AG08396 (cell line): ENCODE measurements around the gene PSMD2.
"Not testable (repeated sequence)": the region's sequence is repeated elsewhere in the genome, so short reads cannot be mapped to it uniquely, and the experiment has no call there.

Experiments
- DNase-seq: peaks from one replicate; pipeline ENCODE4 v3.0.0; 2012; ENCODE audit warnings: low spot score, mixed read lengths

The PSMD2 gene

DNA sequence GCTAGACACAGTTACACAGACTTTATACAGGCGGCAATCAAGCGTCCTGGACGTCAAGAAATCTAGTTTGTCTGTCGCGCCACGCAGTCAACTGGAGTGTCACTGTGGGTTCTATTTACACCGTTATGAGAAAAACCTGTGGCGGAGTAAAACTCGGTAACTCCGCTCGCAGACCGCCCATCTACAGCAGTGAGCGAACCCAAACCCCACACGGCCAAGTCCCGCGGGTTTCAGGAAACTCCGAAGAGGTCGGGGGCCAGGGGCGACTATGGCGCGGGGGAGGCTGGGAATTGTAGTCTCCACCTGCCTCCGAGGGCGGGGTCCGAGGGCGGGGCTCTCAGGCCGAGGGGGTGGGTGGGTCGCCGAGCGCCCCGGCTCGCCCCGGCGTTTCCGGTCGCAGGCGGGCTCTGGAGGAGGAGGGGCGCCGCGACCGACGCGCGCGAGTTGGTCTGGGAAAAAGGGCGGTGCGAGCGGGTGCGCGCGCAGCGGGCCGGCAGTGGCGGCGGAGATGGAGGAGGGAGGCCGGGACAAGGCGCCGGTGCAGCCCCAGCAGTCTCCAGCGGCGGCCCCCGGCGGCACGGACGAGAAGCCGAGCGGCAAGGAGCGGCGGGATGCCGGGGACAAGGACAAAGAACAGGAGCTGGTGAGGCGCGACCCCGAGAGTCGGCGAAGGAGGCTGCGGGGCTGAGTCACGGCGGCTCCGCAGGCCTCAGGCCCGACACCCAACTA is at the start of gene PSMD2:
PSMD2 (plus strand) TSS at position 483 of the 729 bp plus-strand sequence; CDS start at position 509, 26 bp downstream.
- DNase-seq: peak; percentile 99

DNA sequence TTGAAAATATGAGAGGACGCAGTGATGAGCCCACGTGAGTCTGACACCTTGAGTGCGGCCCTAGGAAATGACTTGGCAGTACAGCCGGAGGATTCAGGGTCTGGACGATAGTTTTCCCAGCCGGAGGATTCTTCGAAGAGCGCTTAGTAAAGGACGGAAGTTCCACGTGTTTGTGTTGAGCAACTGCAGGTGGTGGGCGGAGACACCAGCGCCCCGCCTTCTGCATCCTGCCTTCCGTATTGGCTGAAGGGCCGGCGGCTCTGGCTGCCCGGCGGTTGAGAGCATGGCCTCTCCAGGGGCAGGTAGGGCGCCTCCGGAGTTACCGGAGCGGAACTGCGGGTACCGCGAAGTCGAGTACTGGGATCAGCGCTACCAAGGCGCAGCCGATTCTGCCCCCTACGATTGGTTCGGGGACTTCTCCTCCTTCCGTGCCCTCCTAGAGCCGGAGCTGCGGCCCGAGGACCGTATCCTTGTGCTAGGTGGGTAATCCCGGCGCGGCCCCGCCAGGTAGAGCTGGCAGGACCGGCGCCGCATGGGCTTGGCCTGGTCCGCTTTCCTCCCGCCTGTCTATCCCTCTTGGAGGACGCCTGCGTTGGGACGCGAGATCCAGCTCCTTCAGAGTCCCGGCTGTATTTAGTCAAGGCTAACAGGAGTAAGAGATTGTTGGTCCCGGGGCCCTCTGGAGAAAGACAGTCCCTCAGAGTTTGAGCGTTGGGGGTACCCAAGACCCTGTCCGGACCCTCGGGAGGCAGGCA is 49.5 kb upstream of the PSMD2 start, which contains the start of gene EEF1AKMT4:
EEF1AKMT4 (plus strand) TSS at position 261 of the 755 bp plus-strand sequence; CDS start at position 284, 23 bp downstream.
- DNase-seq: peak; percentile 97

DNA sequence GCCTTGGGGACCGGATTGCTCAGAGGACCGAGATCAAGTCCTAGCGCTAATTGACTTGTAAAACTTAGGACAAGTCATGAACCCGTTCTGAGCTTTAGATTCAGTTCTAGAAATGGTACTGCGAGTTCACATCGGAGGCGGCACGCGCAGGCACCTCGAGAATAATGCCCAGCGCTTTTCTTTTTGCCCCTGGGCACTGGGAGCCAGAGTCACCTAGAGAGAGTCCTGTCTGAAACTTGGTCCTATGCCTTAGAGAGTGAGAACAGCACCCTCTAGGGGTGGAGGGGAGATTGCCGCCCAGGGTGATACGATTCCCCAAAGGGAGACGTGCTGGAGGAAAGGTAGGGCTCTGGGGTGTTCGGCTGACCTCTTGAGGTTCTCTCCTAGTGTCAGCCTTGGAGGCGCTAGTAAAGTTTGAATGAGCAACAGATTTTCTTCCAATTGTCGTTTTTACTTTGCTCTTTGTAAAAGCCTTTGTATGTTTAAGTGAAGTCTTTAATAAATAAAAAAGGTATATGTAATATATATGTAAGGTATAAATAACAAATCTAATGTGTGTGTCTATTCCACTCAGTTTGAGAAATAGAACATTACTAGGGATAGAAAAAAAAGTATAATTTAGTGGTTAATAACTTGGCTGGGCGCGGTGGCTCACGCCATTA is 48.7 kb upstream of the PSMD2 start:
- DNase-seq: peak; percentile 89

DNA sequence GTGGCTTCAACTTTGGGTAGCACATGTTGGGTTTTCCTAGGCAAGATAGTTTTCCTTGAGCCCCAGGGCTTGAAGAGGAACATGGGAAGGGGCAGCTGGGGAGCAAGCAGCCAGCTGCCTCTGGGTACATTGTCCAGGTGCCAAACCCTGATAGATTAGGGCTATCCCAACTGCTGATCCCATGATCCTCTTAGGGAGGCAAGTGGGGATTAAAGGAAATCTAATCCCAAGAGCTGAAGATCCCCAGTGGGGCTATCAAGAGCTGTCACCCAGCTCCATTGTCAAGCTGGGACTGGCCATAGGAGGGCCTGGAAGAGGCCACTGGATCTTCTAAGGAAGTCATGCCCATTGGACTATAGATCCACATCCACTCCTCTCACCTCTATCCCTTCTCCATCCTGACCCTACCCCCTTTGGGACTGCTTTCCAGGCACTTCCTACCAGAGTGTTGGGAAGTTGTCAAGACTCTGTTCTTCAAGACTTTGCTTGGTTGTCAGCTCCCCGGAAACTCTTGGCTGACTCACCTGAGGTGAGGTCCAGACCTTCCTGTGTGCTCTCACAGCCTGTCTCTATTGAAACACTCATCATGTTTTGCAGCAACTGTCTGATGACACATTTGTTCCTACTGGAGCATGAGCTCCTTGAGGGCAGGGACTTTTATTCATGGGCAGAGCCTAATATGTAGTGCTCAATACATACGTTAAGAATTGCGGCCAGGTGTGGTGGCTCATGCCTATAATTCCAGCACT is 43.6 kb upstream of the PSMD2 start:
- no peak for DNase-seq

DNA sequence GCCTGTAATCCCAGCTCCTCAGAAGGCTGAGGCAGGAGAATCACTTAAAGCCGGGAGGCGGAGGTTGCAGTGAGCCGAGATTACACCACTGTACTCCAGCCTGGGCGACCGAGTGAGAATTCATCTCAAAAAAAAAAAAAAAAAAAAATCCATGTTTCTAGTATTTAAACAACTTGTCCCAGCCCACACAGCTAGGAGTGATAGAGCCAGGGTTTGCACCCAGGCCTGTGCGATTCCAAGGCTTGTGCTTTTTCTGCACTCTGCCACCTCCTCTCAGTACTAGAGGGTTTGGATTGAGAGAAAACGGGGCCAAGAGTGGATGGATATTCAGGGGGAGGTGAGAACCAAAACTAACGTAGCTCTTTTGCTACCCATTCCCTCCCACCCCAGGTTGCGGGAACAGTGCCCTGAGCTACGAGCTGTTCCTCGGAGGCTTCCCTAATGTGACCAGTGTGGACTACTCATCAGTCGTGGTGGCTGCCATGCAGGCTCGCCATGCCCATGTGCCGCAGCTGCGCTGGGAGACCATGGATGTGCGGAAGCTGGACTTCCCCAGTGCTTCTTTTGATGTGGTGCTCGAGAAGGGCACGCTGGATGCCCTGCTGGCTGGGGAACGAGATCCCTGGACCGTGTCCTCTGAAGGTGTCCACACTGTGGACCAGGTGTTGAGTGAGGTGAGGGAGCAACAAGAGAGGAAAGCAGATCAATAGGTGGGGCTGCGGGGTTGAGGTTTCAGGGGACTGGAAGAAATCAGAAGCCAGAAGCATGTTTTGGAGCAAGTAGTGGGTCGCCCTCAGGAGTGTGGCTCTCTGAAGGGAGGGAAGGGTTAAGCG is 41.7 kb upstream of the PSMD2 start:
- DNase-seq: no peak

DNA sequence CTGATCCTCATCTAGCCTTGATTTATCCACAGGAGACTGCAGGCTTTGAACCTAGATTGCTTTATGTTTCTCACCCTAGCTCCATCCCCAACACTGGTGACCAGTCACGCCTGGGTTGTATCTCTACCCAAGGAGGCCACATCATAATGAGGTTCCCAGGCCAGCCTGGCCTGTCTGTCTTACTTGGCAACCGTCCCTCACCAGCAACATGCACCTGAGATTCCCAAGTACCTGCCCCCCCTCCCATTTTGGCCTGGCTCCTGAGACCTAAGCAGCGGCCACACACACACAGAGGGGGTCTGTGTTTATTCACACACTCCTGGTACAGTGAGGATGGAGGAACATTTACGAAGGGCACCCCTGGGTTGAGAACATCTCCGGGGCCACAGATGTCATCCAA is 40.1 kb upstream of the PSMD2 start:
- DNase-seq: no peak

DNA sequence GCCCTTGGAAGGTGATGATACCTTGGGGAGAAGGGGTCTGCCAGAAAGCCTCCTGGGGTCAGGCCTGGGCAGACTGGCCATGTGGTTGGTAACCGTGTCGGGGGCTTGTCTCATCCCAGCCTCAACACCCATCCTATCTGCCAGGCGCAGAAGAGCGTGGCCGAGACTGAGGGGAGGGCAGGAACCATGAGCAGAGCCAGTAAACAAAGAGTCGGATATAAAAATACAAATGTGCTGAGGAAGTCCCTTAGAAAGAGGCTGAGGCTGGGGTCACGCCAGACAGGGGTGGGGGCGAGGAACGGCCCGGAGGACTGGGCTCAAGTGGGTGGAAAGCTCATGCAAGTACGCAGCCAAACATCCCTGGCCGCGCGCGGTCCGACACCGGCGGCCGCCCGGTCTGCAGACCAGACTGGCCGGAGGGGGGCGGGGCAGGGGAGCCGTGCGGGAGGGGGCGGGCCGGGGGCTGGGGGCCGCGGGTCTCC is 39.6 kb upstream of the PSMD2 start:
- no peak for DNase-seq

DNA sequence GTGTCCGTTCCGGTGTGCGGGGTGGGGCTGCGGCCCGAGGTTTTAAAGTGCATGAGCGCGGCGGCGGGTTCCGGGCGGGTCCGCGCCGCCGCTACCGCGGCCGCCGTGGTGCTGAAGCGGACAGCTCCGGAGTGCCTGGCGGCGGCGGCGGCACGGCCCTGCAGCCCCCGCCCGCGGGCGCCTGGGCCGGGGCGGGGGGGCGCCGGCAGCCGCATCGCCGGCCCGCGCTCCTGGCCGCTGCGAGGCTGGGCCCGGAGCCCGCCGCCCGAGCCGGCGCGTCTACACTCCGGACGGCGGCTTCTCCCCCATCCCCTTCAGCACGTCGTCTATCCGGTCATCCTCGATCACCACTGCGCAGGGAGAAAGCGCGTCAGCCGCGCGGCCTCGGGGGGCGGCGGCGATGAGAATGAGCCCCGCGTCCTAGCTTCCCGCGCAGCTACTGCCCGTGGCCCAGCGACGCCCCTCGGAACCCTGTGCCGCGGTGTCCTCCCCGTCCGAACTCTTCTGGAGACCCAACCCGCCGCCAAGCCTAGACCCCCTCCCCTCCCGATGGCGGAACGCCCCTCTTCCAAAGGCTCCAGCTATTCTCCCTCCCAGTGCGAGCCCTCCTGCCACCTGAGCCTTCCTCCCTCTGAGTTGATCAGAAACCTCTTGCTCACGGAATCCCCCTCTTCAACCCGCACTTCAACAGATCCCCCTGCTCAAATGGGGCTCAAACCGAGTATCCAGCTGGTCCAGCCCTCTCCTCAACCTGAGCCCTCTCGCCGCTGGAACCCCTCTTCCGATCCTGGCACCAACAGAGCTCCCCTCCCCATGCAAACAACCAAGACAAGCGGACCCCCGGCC is 38.9 kb upstream of the PSMD2 start:
- DNase-seq: peak; percentile 87

DNA sequence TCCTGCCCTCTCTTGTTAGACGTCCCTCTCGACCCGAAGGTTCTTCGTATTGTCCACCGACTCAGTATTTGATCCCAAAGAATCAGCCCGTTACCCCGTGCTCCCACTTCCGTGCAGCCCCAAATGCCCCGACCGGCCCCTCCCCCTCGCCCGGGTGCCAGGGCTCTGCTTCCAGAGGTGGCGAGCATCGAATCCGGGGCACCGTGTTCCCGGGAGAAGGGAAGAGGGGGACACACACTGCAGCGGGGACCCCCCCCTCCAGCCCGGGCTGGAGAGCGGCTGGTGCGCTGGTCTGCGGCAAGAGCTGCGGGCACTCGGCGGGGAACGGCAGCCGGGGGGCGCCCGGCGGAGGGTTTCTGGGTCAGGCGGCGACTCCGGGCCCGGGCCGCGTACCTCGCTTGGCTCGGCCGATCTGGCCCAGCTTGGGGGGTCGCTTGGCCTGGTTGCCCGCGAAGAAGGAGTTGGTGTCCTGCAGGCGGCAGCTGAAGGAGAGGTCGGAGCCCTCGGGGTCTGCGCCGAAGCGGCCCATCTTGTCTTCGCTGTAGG is 38.2 kb upstream of the PSMD2 start:
- peak; percentile 30 for DNase-seq

DNA sequence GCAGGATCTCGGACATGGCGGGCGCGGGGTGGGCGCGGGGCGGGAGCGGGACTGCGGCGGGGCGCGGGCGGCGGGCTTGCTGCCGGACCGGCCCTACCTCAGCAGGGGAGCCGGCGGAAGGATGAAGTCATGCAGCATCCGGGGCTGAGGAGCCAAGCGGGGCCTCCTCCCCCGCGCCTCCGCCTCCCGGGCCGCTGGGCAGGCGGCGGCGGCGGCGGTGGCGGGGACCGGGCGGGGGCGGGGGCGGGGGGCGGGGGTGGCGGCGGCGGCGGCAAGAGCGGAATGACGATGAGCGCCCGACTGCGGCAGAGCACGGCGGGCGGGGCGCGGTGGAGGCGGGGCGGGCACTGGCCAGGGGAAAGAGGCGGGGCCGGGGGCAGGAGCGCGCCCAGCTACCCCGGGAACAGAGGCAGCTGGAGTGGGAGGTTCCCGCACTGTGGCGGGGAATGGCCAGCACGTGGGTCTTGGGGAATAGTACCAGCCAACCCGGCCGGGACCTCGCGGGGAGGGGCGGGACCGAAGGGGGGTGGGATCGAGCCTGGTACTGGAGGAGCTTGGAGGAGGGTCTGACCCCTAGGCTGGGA is 37.7 kb upstream of the PSMD2 start, which contains the start of gene CAMK2N2:
CAMK2N2 (minus strand) TSS at position 284 of the 584 bp plus-strand sequence; CDS start at position 16, 268 bp downstream.
- peak; percentile 89 for DNase-seq

DNA sequence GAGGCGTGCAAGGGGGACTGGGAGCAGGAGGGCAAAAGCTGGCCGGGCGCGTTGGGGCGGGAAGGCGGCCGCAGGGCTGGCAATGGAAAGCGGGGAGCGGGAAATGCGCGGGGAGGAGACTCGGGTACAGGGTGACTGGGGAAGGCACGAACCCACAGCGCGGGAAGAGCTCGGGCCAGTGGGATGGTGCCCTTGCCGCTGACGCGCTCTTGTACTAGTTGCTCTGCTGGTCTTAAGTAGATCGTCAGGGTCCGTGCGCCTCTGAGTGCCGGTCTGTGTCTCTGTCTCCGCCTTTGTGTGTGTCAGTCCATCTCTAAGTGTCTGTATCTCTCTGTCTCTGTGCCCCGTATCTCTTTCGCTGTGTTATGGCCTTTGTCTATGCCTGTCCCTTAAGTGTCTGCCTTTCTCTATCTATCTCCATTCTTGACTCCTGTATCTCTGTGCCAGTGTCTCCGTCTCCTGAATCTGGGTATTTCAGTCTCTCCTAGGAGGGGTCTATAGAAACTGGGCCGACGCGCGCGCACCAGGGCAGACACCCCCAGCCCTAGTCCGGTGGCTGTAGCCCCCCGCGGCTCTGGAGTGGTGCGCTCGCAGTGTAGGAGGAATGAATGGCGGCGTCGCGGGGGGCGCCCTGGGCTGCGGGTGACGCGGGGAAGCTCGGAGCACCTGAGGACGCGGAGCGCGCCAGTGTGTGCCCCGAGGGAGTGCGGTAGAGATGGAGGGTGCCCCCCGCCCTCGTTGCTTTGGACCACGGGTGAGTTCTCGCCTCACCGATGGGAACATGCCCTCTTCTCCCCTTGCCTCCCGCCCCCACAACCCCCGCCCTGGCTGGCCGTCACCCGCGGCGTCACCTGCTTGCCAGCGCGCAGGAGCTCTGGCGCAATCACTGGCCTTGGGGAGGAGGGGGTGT is 36.9 kb upstream of the PSMD2 start:
- peak; percentile 71 for DNase-seq

DNA sequence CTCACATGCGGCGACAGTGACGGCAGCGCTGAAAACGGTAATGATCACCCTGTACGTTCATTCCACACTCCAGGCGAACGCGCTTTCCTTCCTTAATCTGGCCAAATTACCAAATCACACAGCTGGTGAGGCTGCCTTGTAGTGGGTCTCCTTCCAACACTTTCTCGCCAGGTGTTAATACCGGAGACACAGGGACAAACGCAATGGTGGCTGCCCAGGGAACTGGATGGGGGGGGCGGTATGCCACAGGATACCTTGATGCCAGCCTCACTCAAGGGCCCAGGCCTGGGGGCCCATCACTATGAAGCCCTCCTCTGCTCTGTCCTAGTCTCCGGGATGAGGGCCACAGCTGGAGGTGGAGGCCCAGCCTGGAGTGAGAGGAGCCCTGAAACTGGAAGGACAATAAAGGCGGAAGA is 36.3 kb upstream of the PSMD2 start:
- no peak for DNase-seq

DNA sequence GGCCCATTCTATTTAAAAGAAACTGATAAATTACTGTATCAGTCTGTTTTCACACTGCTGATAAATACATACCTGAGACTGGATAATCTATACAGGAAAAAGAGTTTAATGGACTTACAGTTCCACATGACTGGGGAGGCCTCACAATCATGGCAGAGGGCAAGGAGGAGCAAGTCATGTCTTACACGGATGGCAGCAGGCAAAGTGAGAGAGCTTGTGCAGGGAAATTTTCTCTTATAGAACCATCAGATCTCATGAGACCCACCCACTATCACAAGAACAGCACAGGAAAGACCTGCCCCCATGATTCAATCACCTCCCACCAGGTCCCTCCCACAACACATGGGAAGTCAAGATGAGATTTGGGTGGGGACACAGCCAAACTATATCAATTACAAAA is 31.8 kb upstream of the PSMD2 start:
- not testable (repeated sequence) for DNase-seq

DNA sequence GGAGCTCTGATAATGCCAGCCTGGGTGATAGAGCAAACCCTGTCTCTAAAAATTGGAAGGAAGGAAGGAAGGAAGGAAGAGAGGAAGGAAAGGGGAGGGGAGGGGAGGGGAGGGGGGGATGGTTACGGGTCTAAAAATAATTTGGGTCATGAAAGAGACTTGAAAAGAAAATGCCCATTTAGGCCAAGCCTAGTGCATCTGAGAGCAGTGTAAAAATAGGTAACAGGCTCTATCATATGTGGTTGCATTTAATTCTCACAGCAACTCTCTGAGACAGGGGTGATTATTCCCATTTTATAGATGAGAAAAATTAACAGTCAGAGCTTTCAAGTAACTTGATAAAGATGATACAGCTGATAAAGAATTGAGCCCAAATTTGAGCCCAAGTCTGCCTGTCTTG is 26.8 kb upstream of the PSMD2 start:
- no peak for DNase-seq

DNA sequence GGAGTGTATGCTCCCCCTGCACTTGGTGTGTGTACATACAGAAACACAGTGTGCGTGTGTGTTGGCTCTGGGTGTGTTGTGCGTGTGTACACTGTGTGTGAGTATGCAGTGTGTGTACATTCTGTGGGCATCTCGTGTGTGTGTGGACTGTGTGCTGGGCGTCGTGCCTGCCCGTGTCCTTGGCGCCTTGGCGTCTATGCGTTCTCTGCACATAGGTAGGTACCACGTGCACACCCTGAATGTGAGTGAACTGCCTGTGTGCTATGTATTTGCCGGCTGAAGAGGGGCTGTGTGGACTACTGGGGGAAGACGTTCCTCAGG is 23.7 kb upstream of the PSMD2 start:
- DNase-seq: no peak

DNA sequence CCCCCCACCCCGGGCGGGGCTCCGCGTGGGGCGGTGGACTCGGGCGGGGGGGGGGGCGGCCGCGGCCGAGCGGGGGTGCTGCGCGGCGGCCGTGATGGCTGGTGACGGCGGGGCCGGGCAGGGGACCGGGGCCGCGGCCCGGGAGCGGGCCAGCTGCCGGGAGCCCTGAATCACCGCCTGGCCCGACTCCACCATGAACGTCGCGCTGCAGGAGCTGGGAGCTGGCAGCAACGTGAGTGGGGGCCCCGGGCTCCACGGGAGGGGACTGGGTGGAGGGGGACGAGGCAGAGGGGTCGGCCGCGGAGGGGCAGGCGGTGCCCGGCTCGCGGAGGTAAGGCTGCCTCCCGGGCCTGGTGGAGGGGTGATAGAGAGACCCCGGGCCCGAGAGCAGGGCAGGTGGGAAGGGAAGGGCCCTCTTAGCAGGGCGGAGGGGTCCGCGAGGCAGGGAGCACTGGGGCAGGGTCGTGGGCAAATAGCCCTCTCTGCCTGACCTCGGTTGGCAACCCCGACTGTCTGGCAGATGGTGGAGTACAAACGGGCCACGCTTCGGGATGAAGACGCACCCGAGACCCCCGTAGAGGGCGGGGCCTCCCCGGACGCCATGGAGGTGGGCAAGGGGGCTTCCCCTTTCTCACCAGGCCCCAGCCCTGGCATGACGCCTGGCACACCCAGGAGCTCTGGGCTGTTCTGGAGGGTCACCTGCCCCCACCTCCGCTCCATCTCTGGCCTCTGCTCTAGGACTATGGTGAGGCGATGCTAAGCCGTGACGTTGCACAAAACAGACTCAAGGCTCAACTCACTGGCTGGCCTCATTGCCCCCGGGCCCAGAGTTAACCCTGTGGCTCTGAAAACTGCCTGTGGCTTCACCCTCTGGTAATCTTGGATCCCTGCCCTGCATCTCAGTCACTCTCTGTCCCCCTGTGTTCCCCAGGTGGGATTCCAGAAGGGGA is 22.8 kb upstream of the PSMD2 start, which contains the start of gene ECE2:
ECE2 (plus strand) TSS at position 62 of the 950 bp plus-strand sequence; CDS start at position 194, 132 bp downstream.
- peak; percentile 69 for DNase-seq

DNA sequence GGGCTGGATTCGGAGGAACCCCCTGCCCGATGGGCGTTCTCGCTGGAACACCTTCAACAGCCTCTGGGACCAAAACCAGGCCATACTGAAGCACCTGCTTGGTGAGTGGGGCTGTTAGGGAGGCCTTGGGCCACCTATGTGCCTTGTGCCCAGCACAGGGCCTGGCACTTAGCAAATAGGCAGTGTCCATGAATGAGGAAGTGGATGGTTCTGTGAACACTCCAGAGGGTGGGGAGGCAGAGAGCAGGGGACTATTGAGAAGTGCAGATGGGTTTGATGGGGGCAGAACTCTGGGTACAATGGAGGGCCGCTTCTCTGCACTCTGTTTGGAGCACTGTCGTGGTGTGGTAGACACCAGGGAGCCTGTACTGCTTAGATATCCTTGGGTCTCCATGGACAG is 21.7 kb upstream of the PSMD2 start:
- no peak for DNase-seq
